Measurements from ENCODE around the gene TNIK.
A peak's percentile ranks its signal among the peaks of the same experiment; 100 is the strongest.

The TNIK gene

GRCh38 chr3:171468296-171468906 lies 8.2 kb upstream of the TNIK start:
- no peak for TF ChIP-seq CTCF (IDR thresholded peaks at IDR 0.05)
- no peaks in the 10 kb centered on the region for H3K27me3 ChIP-seq
- no peak overlapping the region for H3K27ac ChIP-seq
- no peak overlapping the region for H3K4me3 ChIP-seq
- intact Hi-C loops (cut with DNase I; ENCODE audit: low total_unique reads): no loop called here
- no peaks in the 10 kb centered on the region for H3K36me3 ChIP-seq
- DNase-seq: no peak
- peaks cover 0 to 15% (median 0%) of the 10 kb centered on the region in 4 donors for H3K4me1 ChIP-seq
- no peaks in the 10 kb centered on the region for H3K9me3 ChIP-seq

- H3K4me1 ChIP-seq: peaks cover 0 to 21% (median 3%) of the 10 kb centered on the region in 4 donors
- no peak for DNase-seq
- no peak overlapping the region for H3K4me3 ChIP-seq
- no peak overlapping the region for H3K27ac ChIP-seq
- no peaks in the 10 kb centered on the region for H3K36me3 ChIP-seq
- H3K9me3 ChIP-seq: no peaks in the 10 kb centered on the region
- intact Hi-C loops (cut with DNase I; ENCODE audit: low total_unique reads): no loop called here
- TF ChIP-seq CTCF (IDR thresholded peaks at IDR 0.05): no peak
- H3K27me3 ChIP-seq: no peaks in the 10 kb centered on the region
Measured at GRCh38 chr3:171465763-171466162, 5.6 kb upstream of the TNIK start.

GRCh38 chr3:171464462-171464861 lies 4.3 kb upstream of the TNIK start:
- Histone ChIP-seq H3K9me3 (no peaks in the 10 kb centered on the region), H3K4me1 (peaks cover 0 to 15% (median 3%) of the 10 kb centered on the region in 4 donors), H3K27ac (no peak overlapping the region), H3K36me3 (no peaks in the 10 kb centered on the region), H3K4me3 (no peak overlapping the region), H3K27me3 (no peaks in the 10 kb centered on the region)
- no peak for TF ChIP-seq CTCF (IDR thresholded peaks at IDR 0.05)
- intact Hi-C loops (cut with DNase I; ENCODE audit: low total_unique reads): loop anchor here (5.0 kb wide), 1 partner anchor 277 kb away; no protein-coding TSS in a partner anchor
- DNase-seq: no peak

- Histone ChIP-seq H3K4me1 (peaks cover 0 to 21% (median 8%) of the 10 kb centered on the region in 4 donors), H3K27ac (no peak overlapping the region), H3K36me3 (no peaks in the 10 kb centered on the region), H3K27me3 (no peaks in the 10 kb centered on the region), H3K9me3 (no peaks in the 10 kb centered on the region), H3K4me3 (no peak overlapping the region)
- no peak for TF ChIP-seq CTCF (IDR thresholded peaks at IDR 0.05)
- DNase-seq: no peak
- intact Hi-C loops (cut with DNase I; ENCODE audit: low total_unique reads): loop anchor here (5.0 kb wide), 1 partner anchor 275 kb away; no protein-coding TSS in a partner anchor
Measured at GRCh38 chr3:171462224-171462623, 2.0 kb upstream of the TNIK start.

GRCh38 chr3:171461525-171461917 lies 1.3 kb upstream of the TNIK start:
- Histone ChIP-seq H3K4me3 (peak overlapping the region; percentile 83 to 92), H3K36me3 (no peaks in the 10 kb centered on the region), H3K4me1 (peaks cover 0 to 19% (median 8%) of the 10 kb centered on the region in 4 donors), H3K27ac (peak overlapping the region; percentile 77 to 81), H3K27me3 (no peaks in the 10 kb centered on the region), H3K9me3 (no peaks in the 10 kb centered on the region)
- intact Hi-C loops (cut with DNase I; ENCODE audit: low total_unique reads): loop anchor here (5.0 kb wide), 1 partner anchor 274 kb away; no protein-coding TSS in a partner anchor
- TF ChIP-seq CTCF (IDR thresholded peaks at IDR 0.05): no peak
- DNase-seq: no peak

All from tibial artery (tissue), 4 donors.